DMS114 treated with DMSO at 0.1 percent for 48 hours (cell line): Measurements from ENCODE around the gene USH1G.
"Not testable (repeated sequence)": the region's sequence is repeated elsewhere in the genome, so short reads cannot be mapped to it uniquely, and the experiment has no call there.

Experiments
- DNase-seq: peaks from one replicate; lab custom pipeline; 2025; ENCODE audit not compliant: unreplicated experiment; lab: John Stamatoyannopoulos, UW

USH1G gene

GRCh38 chr17:74922694-74923537, at the start of gene USH1G:
Gene USH1G, minus strand, starts transcription at chr17:74923255. Its CDS starts 182 bp downstream, at chr17:74923073.
- no peak for DNase-seq

DNA sequence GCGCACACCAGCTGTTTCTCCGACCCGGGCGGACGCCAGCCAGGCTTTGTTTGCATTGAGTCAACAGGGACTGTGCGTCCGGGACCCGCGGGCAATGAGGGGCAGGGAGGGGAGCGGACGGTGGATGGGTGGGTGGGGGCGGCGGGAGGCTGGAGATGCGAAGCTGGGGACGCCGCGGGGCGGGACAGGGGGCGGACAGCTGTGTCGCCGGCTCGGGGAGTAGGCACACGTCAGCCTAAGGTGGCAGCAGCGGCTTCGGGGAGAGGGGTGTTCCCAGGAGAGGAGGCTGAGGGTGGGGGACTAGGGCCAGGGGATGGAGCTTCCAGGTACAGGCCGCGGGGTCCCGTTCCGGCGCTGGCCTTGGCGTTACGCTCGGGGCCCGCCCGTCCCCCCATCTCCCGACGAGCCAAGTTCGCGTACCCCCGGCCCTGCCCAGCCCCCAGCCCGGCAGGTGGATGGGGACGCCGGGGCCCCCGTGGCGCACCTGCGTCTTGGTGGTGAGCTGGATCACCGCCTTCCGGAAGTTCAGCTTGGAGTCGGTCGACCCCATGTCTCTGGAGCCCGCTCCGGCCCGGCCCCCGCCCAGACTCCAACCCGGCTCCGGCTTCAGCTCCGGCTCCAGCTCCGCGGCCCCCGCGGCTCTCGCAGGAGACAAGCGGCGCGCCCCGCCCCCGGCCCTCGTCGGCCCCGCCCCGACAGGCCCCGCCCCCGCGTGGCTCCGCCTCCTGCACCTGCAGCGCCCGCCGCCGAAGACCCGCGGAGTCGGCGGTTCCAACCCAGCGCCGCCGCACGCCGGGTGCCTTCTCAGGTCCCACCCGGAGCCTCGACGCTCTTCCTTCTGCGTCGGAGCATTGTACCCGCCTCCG, 49.3 kb upstream of the USH1G start, which contains the start of gene HID1:
HID1 (minus strand) TSS at position 653 of the 866 bp plus-strand sequence; CDS start at position 550, 103 bp downstream.
- peak; percentile 28 for DNase-seq

- no peak for DNase-seq
Observed at GRCh38 chr17:74971842-74972106, 48.7 kb upstream of the USH1G start.

- DNase-seq, result no peak
Observed at GRCh38 chr17:74971069-74971841, 48.2 kb upstream of the USH1G start.

GRCh38 chr17:74970395-74970794, 47.3 kb upstream of the USH1G start:
- DNase-seq, result no peak

DNA sequence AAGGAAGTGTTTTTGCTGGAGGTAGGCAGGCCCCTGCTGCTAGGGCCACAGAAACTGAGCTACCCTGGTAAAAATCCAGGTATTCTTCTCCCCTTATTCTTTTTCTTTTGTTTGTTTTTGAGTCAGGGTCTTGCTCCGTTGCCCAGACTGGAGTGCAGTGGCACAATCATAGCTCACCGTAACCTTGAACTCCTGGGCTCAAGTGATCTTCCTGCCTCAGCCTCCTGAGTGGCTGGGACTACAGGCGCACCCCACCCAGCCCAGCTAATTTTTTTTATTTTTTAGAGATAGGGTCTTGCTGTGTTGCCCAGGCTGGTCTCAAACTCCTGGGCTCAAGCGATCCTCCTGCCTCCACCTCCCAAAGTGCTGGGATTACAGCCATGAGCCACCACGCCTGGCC, 46.4 kb upstream of the USH1G start:
- DNase-seq, result not testable (repeated sequence)

DNA sequence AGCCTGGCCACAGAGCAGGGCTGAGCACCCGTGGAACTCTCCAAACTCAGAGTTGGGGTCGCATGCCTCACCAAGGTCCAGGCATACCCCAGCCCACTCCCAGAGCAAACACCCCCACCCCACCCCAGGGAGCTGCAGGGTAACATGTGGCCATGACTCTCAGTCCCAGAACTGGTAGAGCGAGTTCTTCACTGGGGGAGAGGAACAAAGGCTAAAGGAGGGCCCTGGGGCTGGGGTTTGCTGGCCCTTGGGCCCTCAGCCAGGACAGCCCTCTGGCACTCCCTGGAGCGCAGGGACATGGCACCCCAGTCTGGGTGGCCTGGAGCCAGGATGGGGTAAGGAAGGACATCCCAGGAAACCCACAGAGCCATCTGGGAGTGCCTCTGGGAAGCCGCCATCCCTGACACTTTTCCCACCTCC, 45.3 kb upstream of the USH1G start:
- no peak for DNase-seq

DNA sequence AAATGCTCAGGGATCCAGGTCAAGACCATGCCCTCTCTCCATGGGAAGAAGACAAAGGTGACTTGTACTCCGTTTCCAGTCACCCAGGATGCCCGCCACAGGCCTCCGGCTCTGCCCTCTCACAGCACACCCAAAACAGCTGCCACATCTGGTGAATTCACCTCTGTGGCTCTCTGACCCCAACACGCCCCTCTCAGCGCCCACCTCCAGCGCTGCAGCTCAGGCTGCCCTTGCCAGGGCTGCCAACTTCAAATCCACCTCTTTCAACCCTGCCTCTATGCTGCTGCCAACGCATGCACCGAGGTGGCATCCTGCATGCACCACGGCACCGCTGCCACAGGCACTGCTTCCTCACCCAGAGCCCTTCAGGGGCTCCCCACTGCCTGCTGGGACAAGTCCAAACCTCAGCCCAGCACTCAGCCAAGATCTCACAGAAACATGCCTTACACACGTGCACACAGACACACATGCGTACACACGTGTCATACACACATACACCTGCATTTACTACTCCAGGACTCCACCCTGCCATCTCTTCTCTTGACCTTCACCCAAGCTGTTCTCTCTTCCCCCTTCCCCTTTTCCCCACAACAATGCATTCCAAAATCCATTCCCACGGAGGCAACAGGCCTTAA, 42.0 kb upstream of the USH1G start:
- DNase-seq, result no peak

DNA sequence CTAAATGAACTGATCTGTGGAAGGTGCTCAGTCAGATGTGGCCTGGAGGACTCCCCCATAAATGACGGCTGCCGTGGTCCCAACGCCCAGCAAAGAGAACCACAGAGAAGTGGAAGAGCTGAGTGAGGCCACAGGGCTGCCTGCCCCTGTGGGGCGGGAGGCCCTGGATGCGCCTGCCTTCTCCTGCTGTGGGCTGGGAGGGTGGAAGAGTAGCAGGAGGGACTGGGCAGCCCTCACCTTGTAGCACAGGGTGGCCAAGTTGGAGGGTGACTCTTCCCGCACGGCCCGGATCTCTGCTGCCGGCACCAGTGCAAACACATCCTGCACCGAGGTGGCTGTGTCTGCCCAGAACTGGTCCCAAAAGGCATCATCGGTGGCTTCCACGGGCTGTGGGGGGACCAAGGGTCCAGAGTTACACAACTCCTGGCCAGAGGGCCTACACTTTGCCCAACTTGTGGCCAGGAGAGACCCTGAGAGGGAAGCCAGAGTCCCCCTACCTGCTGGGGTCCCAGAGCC, 41.2 kb upstream of the USH1G start:
- no peak for DNase-seq

DNA sequence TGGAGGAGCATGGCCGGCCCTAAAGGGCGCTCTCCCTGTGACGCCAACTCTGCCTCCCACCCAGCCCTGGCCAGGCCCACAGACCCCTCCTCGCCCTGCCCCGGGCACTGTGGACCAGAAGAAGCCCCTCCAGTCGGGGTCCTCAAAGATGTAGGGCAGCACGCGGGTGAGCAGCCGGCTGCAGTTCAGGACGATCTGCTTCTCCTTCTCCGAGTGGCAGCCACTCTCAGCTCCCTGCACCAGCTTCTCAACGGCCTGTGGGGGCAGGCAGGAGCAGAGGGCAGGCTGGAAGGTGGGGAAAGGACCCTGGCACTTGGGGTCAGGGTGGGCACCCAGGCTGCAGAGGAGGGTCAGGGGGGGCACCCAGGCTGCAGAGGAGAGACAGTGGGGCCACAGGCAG, 40.6 kb upstream of the USH1G start:
- no peak for DNase-seq

- DNase-seq, result no peak
Observed at GRCh38 chr17:74962622-74963394, 39.8 kb upstream of the USH1G start.

DNA sequence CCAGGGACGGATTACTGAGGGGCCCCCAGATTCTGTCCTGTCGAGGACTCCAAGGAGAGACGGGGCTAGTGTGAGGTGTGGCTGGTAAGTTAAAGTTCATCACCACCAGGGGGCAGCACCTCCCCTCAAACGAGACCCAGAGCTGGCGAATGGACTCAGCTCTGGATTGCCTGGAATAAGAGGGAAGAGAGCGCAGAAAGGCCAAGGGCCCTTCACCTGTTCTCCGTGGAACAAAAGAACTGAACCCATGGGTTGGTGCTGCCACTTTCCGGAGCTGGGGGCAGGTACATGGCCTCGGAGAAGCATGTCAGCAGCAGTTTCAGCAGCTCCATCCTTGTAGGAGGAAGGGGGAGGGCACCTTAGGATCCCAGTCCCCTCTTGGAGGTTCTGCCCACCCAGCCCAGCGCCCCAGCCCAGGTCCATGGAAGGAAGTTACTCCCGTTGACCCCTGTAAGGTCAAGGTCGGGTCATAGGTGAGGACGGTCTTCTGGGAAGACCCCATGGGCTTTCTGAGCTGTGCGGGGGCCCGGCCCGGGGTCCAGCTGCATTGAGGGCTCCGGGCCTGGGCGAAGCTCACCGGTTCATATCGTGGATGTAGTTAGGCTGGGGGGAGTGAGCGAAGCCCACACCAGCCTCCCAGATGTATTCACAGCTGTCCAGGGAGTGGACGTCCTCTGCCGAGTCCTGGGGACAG, 38.7 kb upstream of the USH1G start:
- peak; percentile 59 for DNase-seq

DNA sequence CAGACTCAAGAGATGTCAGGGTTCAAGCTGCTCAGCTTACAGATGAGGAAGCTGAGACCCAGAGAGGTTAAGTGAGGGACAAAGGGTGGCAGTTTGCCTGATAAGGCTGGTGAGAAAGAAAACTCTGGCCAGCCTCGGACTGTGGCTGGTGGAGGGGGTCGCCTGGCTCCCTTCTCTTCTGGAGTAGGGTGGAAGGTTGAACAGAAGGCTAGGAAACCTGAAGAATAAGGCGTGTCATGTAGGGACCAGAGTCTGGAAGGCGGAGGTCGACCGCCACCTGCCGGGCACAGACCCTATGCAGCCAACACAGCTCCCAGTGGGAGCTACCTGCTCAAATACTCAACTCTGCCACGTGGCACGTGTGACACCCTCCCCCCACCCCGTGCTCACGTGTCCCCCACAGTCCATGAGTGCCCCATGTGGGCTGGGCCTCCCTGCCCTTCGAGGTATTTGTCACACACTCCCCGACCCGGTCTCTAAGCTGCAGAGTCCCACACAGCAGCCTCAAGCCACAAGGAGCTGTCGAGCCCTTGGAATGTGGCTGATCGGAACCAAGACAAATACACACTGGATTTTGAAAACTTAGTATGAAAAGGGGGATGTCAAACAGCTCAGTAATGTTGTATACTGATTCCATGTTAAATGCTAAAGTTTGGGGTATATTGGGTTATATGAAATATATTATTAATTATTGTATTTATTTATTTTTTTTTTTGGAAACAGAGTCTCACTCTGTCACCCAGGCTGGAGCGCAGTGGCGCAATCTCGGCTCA, 37.7 kb upstream of the USH1G start:
- DNase-seq, result peak; percentile 19

DNA sequence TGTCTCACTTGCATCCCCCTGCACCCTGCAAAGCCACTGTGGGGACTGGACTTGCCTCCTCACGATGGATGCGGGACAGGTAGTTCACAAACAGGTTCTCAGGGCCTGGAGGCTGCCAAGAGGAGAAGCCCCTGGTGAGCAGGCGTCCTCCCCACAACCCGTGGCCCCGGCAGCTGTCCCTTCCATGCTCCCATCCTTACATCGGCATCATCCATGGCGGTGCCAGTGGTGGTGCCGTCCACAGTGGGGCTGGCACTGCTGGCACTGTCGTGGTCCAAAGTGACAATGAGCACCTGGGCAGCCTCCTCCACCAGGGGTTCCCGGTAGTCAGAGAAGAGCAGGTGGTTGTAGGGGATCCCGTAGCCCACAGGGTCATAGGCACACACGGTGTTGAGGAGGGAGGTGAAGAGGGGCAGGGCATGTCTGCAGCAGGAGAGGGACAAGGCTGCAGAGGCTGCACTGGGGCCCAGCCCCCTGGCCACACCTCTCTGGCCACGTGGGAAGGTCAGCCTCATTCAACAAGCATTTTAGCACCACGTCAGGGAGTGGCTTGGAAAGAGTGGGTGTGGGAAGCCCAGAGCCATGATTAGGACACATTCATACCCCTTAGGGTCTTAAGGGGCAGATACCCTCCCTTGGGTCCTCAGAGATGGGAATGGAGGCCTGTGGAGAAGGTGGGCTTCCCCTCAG, 36.9 kb upstream of the USH1G start:
- no peak for DNase-seq

DNA sequence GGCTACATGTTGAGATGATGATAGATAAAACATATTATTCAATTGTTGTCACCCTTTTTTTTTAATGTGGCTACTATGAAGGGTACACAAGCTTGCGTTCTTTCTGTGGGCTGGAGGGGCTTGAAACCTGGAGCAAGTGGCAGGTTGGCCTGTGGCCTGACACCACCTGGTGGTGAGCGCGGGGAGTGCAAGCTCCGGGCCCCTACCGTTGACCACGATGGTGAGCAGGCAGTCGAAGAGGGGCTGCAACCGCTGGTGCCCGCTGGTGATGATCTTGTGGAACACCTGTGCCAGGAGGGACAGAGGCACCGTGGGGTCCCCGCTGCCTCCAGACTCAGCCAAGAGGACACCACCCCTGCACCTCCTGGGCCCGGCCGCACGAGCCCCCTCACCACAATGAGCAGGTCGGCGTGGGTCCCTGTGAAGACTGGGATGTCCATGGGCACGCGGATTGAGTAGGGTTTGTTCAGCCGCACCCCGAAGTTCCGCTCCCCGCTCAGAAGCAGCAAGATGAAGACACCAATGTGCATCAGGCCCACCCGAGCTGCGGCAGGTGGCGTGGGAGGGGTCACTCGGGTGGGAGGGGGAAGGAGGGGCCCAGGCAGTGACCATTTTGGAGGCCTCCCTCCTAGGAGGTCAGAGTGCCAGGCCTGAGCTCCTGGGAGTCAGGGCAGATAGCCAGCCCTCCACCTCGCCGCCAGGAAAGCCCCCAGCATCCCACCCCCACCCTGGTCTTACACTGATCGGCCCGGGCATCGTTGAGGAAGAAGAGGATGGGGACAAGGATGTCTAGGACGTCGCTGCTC, 35.1 kb upstream of the USH1G start:
- DNase-seq, result peak; percentile 64

DNA sequence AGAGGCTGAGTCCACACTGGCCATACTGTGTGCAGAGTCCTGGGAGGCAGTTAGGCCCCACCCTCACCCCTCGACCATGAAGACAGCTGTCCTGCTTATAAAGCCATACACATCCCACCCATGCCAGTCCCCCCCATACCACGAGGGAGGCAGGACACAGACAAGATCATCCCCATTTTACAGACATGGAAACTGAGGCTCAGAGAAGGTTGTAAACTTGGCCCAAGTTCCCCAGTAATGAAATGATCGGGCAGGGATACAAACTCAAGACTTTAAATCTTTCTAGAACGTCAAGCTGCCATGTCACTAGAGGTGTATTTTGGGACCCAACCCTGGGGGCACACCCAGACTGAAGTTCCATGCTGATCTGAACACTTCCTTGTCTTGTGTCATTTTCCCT, 33.0 kb upstream of the USH1G start:
- DNase-seq, result no peak
